GM18520 (cell line): ENCODE data around the gene PYDC2.
"Not testable (repeated sequence)": the region's sequence is repeated elsewhere in the genome, so short reads cannot be mapped to it uniquely, and the experiment has no call there.

Source experiments
- ATAC-seq: cut with Tn5 transposase; IDR thresholded peaks from one replicate; pipeline ENCODE4 v1.9.1; 2021; ENCODE audit not compliant: unreplicated experiment

Gene PYDC2

DNA sequence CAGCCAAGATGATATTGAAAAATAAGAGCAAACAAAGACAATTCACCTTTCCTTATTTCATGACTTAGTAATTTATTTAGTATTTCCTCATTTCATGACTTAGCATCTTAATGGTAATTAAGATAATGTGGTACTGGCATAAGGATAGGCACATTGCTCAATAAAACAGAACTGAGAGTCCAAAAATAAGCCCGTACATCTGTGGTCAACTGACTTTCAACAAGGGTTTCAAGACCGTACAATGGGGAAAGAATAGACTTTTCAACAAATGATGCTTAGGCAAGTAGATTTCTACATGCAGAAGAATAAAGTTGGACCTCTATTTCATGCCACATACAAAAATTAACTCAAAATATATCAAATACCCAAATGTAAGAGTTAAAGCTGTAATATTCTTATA, 603 bp upstream of the PYDC2 start:
- no peak for ATAC-seq

- no peak for ATAC-seq
Measured at GRCh38 chr3:191470080-191470479, 9.1 kb downstream of the PYDC2 start.

DNA sequence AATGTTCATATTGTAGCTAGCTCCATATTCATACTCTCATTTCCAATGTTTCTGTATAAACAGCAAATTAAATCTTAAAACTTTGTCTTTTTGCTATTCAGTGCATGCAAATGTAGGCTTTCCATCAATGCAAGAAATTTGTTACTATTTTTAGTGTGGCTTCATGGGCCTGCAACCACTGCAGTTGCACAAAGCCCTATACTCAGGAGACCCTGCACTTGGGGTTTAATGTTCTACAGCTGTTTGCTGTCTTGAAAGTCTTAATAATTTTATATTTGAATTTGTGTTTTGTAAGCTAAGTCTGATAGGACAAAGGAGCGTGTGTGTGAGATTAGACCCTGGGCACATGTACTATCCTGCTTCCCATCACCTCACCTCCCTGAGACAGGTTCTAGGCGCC, 9.6 kb downstream of the PYDC2 start:
- ATAC-seq, result no peak

DNA sequence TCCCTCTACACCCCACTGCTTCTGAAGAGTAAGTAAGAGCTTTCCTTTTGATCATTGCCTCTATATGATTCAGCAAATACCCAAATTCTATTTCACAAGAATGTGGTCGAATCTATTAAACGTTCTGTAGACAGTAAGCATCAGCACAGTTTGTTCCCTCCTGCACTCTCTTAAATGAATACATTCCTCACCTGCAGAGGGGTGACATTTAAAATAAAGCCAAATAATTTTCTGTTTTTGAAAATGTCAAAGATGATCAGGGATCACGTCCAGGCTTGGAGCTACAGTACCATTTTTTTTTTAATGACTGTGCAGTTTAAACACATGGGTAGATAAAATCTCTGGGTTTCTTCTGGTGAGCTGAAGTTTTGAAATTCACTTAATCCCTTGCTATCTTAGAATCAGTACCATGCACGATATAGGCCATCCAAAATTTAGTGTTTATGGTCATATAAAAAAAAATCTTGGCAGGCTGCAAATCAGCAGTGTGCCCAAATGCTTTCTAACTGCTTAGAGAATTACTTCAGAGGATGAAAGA, 12.8 kb downstream of the PYDC2 start:
- ATAC-seq, result no peak

DNA sequence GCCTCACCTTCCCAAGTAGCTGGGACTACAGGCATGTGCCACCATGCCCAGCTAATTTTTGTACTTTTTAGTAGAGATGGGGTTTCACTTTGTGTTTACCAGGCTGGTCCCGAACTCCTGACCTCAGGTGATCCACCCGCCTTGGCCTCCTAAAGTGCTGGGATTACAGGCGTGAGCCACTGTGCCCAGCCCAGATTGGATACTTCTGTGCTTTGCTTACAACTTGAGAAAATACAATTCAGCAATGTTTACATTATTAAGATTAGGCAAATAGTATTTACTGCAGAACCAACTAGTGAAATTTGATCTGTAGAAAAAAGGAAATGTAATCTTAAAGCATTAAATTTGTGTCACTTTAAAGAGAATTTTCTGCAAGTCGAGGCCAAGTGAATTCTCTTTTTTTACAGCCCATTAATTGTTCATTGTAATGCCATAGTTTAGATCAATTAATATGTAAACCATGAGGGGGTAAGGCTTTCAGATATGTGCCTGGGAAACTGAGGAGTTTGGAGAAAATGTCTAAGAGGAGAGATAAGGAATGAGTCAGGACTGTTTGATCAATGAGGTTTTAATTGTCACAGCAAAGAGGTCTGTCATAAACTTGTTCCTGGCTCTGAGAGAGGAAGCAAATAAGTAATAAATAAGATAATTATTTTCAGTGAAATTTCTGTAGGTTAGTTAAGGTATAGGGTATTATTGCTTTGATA, 15.3 kb downstream of the PYDC2 start:
- no peak for ATAC-seq

GRCh38 chr3:191483994-191484393, 23.0 kb downstream of the PYDC2 start:
- not testable (repeated sequence) for ATAC-seq

DNA sequence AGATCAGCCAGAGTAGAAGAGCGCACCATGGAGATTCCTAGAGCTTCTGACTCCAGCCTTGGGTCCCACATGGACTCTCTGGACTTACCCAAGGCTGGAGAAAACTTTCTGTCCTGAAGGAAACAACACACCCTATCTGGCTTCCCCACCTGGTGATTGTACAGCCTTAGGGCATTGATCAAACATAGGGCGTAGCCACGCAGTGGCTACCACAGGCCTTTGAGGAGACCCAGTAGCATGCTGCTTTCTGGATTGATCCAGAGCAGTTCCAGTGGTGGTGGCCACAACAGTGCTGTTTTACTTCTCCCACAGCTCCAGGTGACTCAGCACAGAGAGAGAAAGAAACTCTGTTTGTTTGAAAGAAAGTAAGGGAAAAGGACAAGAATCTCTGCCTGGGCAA, 23.5 kb downstream of the PYDC2 start:
- no peak for ATAC-seq

GRCh38 chr3:191492601-191493000, 31.6 kb downstream of the PYDC2 start:
- ATAC-seq, result no peak

DNA sequence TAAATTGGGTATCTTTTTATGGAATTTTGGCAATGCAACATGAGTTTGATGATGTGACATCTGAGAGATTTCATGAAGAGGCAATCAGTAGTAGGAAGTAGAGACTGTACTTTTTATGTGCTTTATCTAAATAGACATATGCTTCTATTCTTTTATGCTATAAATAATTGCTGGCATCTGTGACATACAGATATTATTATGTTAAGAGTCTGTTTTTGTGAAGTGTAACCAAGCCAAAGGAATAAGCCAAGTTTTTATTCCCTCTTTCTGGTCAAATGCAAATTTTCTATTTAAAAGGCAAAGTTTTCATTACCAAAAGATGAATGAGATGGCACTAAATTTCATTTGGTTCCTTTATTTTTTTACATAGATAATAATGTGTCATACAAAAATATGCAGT, 32.4 kb downstream of the PYDC2 start:
- ATAC-seq, result no peak

DNA sequence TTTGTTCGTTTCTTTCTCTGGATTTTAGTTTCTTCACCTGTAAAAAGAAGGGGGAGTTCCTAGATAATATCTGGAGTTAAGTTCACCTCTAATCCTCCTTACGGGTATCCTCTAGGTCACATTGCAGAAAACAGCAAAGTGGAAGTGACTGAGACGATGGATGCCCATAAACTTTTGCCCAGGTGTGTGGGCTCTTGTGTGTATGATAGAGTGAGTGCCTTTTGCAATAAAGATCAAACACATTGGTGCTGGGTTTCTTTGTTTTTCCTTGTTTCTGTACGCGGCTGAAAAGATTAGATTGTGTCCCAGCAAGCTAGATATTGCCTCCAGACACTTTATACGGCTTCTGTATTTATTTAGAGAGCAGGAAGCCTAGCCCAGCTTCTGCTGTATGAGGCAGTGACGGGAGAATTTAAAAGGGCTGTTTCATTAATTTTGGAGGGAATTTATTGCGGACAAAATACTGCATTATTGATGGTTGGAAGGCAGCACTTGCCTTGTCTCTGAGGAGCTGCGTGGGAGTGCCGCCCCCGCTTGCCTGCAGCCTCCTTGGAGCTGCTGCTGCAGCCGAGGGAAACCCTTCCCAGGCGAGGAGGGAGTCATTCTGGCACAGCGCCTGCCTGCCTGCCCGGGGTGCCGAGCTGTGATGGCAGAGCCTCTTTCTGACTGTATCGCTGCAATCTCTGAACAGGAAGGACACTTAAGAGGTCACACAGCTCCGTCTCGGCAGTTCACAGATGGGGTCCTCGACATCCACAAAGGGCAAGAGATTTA, 38.5 kb downstream of the PYDC2 start:
- ATAC-seq, result no peak

DNA sequence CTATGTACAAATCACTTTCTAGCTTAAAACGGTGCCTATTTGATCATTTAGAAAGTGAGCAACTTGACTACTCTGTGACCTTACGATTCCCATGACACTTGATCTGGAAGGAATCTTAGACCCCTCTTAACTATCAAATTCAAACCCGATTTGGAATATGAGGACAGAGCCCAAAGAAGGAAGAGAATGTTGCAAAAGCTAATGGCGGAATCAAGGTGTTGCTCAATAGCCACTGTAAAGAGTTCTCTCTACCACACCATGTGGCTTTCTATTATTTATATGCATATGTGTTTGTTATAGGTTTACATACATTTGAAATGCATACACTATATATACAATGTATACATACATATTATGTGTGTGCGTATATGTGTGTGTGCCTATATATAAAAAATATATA, 39.9 kb downstream of the PYDC2 start:
- ATAC-seq, result no peak

GRCh38 chr3:191502583-191502982, 41.6 kb downstream of the PYDC2 start:
- no peak for ATAC-seq

DNA sequence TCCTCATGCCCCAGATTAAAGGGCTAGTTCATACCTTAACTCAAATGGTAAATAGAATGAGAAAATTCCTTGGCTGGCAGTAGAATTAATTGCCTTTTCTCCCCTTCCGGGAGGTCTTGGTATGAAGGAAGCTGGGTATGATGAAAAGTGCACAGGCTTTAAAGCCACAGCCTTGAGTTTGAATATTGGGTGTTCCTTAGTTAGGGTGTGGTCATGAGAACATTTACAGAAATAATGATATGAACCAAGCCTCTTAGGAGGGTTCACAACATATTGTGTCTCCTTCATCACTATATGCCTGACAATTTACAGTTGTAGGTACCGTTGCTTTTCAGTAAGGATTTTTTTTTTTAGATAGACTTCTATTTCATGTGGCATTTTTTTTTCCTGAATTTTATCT, 48.1 kb downstream of the PYDC2 start:
- ATAC-seq, result no peak
